Measurements from ENCODE around the gene RAD23A. TPM values are rescaled to one million over a fixed set of nuclear protein-coding genes. Genes with fewer than 3 reads are reported as not detected.
A peak's percentile ranks its signal among the peaks of the same experiment; 100 is the strongest.

The RAD23A gene
- polyA plus RNA-seq, 2 of the 4 experiments (the other 2 are of a cell fraction): 56.2 to 71.6 TPM

GRCh38 chr19:12945479-12946091 is at the start of gene RAD23A (continued):
- no peak for TF ChIP-seq KDM5A (IDR thresholded peaks at IDR 0.05)
- no peak for TF ChIP-seq SREBF2 (IDR thresholded peaks at IDR 0.05)
- TF ChIP-seq, protein P1, sequence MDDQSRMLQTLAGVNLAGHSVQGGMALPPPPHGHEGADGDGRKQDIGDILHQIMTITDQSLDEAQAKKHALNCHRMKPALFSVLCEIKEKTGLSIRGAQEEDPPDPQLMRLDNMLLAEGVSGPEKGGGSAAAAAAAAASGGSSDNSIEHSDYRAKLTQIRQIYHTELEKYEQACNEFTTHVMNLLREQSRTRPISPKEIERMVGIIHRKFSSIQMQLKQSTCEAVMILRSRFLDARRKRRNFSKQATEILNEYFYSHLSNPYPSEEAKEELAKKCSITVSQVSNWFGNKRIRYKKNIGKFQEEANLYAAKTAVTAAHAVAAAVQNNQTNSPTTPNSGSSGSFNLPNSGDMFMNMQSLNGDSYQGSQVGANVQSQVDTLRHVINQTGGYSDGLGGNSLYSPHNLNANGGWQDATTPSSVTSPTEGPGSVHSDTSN (IDR thresholded peaks at IDR 0.05): peak; percentile 85
- TF ChIP-seq FOSL2 (IDR thresholded peaks at IDR 0.05): no peak
- peak; percentile 71 for TF ChIP-seq FOSL2 (CRISPR knock-in tag; IDR thresholded peaks at IDR 0.05)
- TF ChIP-seq NFE2L2 (conservative IDR thresholded peaks at IDR 0.05; ENCODE audit: low read length): no peak
- peak; percentile 31; the same call in 1 of the 2 replicates for TF ChIP-seq NPAS2 (CRISPR knock-in tag; IDR thresholded peaks at IDR 0.05; ENCODE audit: borderline replicate concordance)
- no peak for TF ChIP-seq RCOR1 (IDR thresholded peaks at IDR 0.05; ENCODE audit: low read depth, low read length)
- TF ChIP-seq TFCP2L1 (CRISPR knock-in tag; IDR thresholded peaks at IDR 0.05): peak; percentile 95
- no peak for TF ChIP-seq EHF (CRISPR knock-in tag; IDR thresholded peaks at IDR 0.05)
- TF ChIP-seq REST (IDR thresholded peaks at IDR 0.05): no peak
- TF ChIP-seq HMGXB4 (CRISPR knock-in tag; IDR thresholded peaks at IDR 0.05; ENCODE audit: borderline replicate concordance): no peak
- no peak for TF ChIP-seq ESRRA (IDR thresholded peaks at IDR 0.05; ENCODE audit: borderline replicate concordance, low read length)
- peak; percentile 94; the same call in 1 of the 2 replicates for TF ChIP-seq MAX (IDR thresholded peaks at IDR 0.05)
- peak; percentile 88 for TF ChIP-seq FOSB (CRISPR knock-in tag; IDR thresholded peaks at IDR 0.05)
- no peak for TF ChIP-seq MAZ (IDR thresholded peaks at IDR 0.05; ENCODE audit: borderline replicate concordance, low read depth, low read length)
- no peak for TF ChIP-seq HEYL (CRISPR knock-in tag; IDR thresholded peaks at IDR 0.05)
- no peak for TF ChIP-seq KDM1A (IDR thresholded peaks at IDR 0.05; ENCODE audit: low read depth)
- no peak for TF ChIP-seq EP300 (IDR thresholded peaks at IDR 0.05)
- TF ChIP-seq RAD21 (conservative IDR thresholded peaks at IDR 0.05 in 1 of 2, IDR thresholded peaks at IDR 0.05 in 1 of 2): no peak
- no peak for TF ChIP-seq RNF2 (IDR thresholded peaks at IDR 0.05; ENCODE audit: borderline replicate concordance, low read depth)

GRCh38 chr19:12896460-12896859 is 49.2 kb upstream of the RAD23A start:
- CTCF ChIA-PET: interaction anchor here (0.7 to 2.3 kb wide), 3 partner anchors 11 to 49 kb away, joined by 3 to 7 read pairs (median 3); no protein-coding TSS in a partner anchor
- H3K27ac ChIP-seq: no peak overlapping the region
- no peak for ATAC-seq
- FAIRE-seq: no peak
- peaks cover 3% of the 10 kb centered on the region; the same call in 1 of the 3 replicates for H3K4me1 ChIP-seq
- H3K9me3 ChIP-seq: no peaks in the 10 kb centered on the region
- no peak overlapping the region for H3K4me2 ChIP-seq
- POLR2A ChIA-PET: no interaction called here
- no peak overlapping the region for H3K4me3 ChIP-seq
- 92% methylated on average over 4 of the region's 17 CpGs for WGBS (ENCODE audit: missing lambda C conversion rate)
- no peak for TF ChIP-seq ZC3H11A (IDR thresholded peaks at IDR 0.05)
- TF ChIP-seq ZFP36 (IDR thresholded peaks at IDR 0.05; ENCODE audit: borderline replicate concordance, partially characterized antibody): no peak
- TF ChIP-seq BHLHE40 (IDR thresholded peaks at IDR 0.05; ENCODE audit: low read depth, low read length): no peak
- TF ChIP-seq CBX8 (IDR thresholded peaks at IDR 0.05): no peak
- TF ChIP-seq POLR2A (IDR thresholded peaks at IDR 0.05; ENCODE audit: low read length): no peak
- TF ChIP-seq, protein P2, sequence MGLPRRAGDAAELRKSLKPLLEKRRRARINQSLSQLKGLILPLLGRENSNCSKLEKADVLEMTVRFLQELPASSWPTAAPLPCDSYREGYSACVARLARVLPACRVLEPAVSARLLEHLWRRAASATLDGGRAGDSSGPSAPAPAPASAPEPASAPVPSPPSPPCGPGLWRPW (IDR thresholded peaks at IDR 0.05): no peak
- TF ChIP-seq CBX2 (IDR thresholded peaks at IDR 0.05; ENCODE audit: borderline replicate concordance, low read depth): no peak
- no peak for TF ChIP-seq SMC3 (IDR thresholded peaks at IDR 0.05)
- no peak for TF ChIP-seq HOXA7 (CRISPR knock-in tag; IDR thresholded peaks at IDR 0.05)
- no peak for TF ChIP-seq HEYL (CRISPR knock-in tag; IDR thresholded peaks at IDR 0.05)
- TF ChIP-seq ATOH8 (CRISPR knock-in tag; IDR thresholded peaks at IDR 0.05; ENCODE audit: low read depth): no peak
- no peak for DNase-seq (ENCODE audit: low read depth in 1 of 2, low spot score in 1 of 2)

Data from A549 (cell line).